Activated B cell treated with CpG ODN at 0.5 μM for 24 hours (primary cell): ENCODE results near the gene KCNIP1. TPM values are rescaled to one million over a fixed set of nuclear protein-coding genes. Genes with fewer than 3 reads are reported as not detected.

Experiments
- ATAC-seq: fragments of 200-7000 bp; cut with Tn5 transposase; one replicate; pipeline ENCODE4 v1.10.0; 2021; ENCODE audit warnings: low read depth, mild to moderate bottlenecking, moderate library complexity
- CTCF ChIA-PET: fragments of 350-600 bp; sonication (Branson Sonifier 250); formaldehyde crosslinking; loops from one replicate; lab custom pipeline; 2021; ENCODE audit warnings: antibody characterized with exemption; lab: Charles Lee
- POLR2A ChIA-PET: fragments of 350-600 bp; sonication (Branson Sonifier 250); formaldehyde crosslinking; loops from one replicate; lab custom pipeline; 2021; ENCODE audit warnings: antibody characterized with exemption; lab: Charles Lee
- DNase-seq: peaks from one replicate; pipeline ENCODE4 v3.0.0; 2022
- H3K27ac Mint-ChIP-seq: one replicate; pipeline ENCODE4 v1.8.0; 2020; ENCODE audit warnings: mixed read lengths
- H3K27me3 Mint-ChIP-seq: one replicate; pipeline ENCODE4 v1.8.0; 2021; ENCODE audit warnings: mixed read lengths
- H3K36me3 Mint-ChIP-seq: one replicate; pipeline ENCODE4 v1.8.0; 2021; ENCODE audit warnings: low read depth, mixed read lengths
- H3K4me1 Mint-ChIP-seq: one replicate; pipeline ENCODE4 v1.8.0; 2021; ENCODE audit warnings: mixed read lengths
- H3K4me3 Mint-ChIP-seq: one replicate; pipeline ENCODE4 v1.8.0; 2020; ENCODE audit warnings: mild to moderate bottlenecking, mixed read lengths
- H3K9me3 Mint-ChIP-seq: one replicate; pipeline ENCODE4 v1.8.0; 2020; ENCODE audit warnings: mixed read lengths
- CTCF ChIP-seq: fragments of 200-600 bp; IDR thresholded peaks from one replicate; pipeline ENCODE4 v1.8.0; 2022; ENCODE audit warnings: antibody characterized with exemption, mild to moderate bottlenecking
- intact Hi-C: fragments of 100-400 bp; cut with micrococcal nuclease; formaldehyde crosslinking; loops from one replicate; pipeline ENCODE4 v1.15.1; 2024
- total RNA-seq: library from RNA; stranded (reverse); gene quantifications from 2 replicates; pipeline ENCODE4 v1.2.3, GENCODE V29; 2022

The KCNIP1 gene
- total RNA-seq, 1 donor from 2014 or later, result not detected

GRCh38 chr5:170612256-170612678 is 108.4 kb downstream of the KCNIP1 start:
- H3K27ac Mint-ChIP-seq, result no peak overlapping the region
- no peak for TF ChIP-seq CTCF
- DNase-seq, result no peak
- ChIA-PET POLR2A (no interaction called here), CTCF (no interaction called here)
- no peaks in the 10 kb centered on the region for H3K4me1 Mint-ChIP-seq
- H3K9me3 Mint-ChIP-seq, result no peaks in the 10 kb centered on the region
- no peaks in the 10 kb centered on the region for H3K36me3 Mint-ChIP-seq
- ATAC-seq, result no peak
- intact Hi-C loops, result no loop called here
- H3K27me3 Mint-ChIP-seq, result peaks cover 10% of the 10 kb centered on the region
- H3K4me3 Mint-ChIP-seq, result no peak overlapping the region

- no peak overlapping the region for H3K27ac Mint-ChIP-seq
- CTCF ChIA-PET, result no interaction called here
These were observed 110.3 kb downstream of the KCNIP1 start for GRCh38 chr5:170614065-170614490.

GRCh38 chr5:170614720-170615119 is 110.9 kb downstream of the KCNIP1 start:
- Mint-ChIP-seq H3K9me3 (no peaks in the 10 kb centered on the region), H3K27ac (no peak overlapping the region), H3K27me3 (peaks cover 10% of the 10 kb centered on the region), H3K4me1 (no peaks in the 10 kb centered on the region), H3K36me3 (no peaks in the 10 kb centered on the region), H3K4me3 (no peak overlapping the region)
- CTCF ChIA-PET, result no interaction called here
- no peak for TF ChIP-seq CTCF
- intact Hi-C loops, result no loop called here
- DNase-seq (no peak), ATAC-seq (no peak)
- POLR2A ChIA-PET, result no interaction called here

More at GRCh38 chr5:170614065-170614490, 110.3 kb downstream of the KCNIP1 start:
- TF ChIP-seq CTCF, result no peak
- intact Hi-C loops, result no loop called here
- Mint-ChIP-seq H3K27me3 (peaks cover 10% of the 10 kb centered on the region), H3K4me3 (no peak overlapping the region), H3K36me3 (no peaks in the 10 kb centered on the region), H3K9me3 (no peaks in the 10 kb centered on the region), H3K4me1 (no peaks in the 10 kb centered on the region)
- DNase-seq (no peak), ATAC-seq (no peak)
- POLR2A ChIA-PET, result no interaction called here

GRCh38 chr5:170617533-170618490 is 114.0 kb downstream of the KCNIP1 start:
- no peak for TF ChIP-seq CTCF
- H3K36me3 Mint-ChIP-seq, result no peaks in the 10 kb centered on the region
- no peak for ATAC-seq
- no peak overlapping the region for H3K4me3 Mint-ChIP-seq
- no peaks in the 10 kb centered on the region for H3K9me3 Mint-ChIP-seq
- ChIA-PET CTCF (no interaction called here), POLR2A (no interaction called here)
- no peak for DNase-seq
- intact Hi-C loops, result no loop called here
- H3K27me3 Mint-ChIP-seq, result peaks cover 7% of the 10 kb centered on the region
- no peak overlapping the region for H3K27ac Mint-ChIP-seq
- no peaks in the 10 kb centered on the region for H3K4me1 Mint-ChIP-seq

- DNase-seq, result no peak
- ATAC-seq, result no peak
- POLR2A ChIA-PET, result no interaction called here
- CTCF ChIA-PET, result interaction anchor here (1.0 kb wide), 1 partner anchor 13 kb away, joined by 3 read pairs; no protein-coding TSS in a partner anchor
- no peaks in the 10 kb centered on the region for H3K36me3 Mint-ChIP-seq
- no peak overlapping the region for H3K4me3 Mint-ChIP-seq
- H3K27me3 Mint-ChIP-seq, result peaks cover 10% of the 10 kb centered on the region
- H3K4me1 Mint-ChIP-seq, result no peaks in the 10 kb centered on the region
- intact Hi-C loops, result no loop called here
- no peak overlapping the region for H3K27ac Mint-ChIP-seq
- no peaks in the 10 kb centered on the region for H3K9me3 Mint-ChIP-seq
- TF ChIP-seq CTCF, result no peak
These were observed 116.0 kb downstream of the KCNIP1 start for GRCh38 chr5:170619869-170620268.
